Measurements from ENCODE around the gene TTBK2. TPM values are rescaled to one million over a fixed set of nuclear protein-coding genes. Genes with fewer than 3 reads are reported as not detected.

TTBK2 gene
- polyA plus RNA-seq, 1 donor from 2014 or later = 15.2 TPM

GRCh38 chr15:42705336-42705735 is 215.2 kb downstream of the TTBK2 start:
- H3K79me2 ChIP-seq (replicated peaks; ENCODE audit: insufficient read depth, low read length) = no peaks in the 10 kb centered on the region
- no peaks in the 10 kb centered on the region for H3F3A ChIP-seq (ENCODE audit: insufficient read depth, low read length, poor library complexity, severe bottlenecking)
- no peak overlapping the region for H2AFZ ChIP-seq (ENCODE audit: low read depth, low read length)
- no peak overlapping the region for H3K27ac ChIP-seq (ENCODE audit: low read length)
- H3K4me3 ChIP-seq (ENCODE audit: low read length) = no peak overlapping the region
- no peaks in the 10 kb centered on the region for H3K27me3 ChIP-seq (ENCODE audit: insufficient read depth, low read depth, low read length)
- peaks cover 3% of the 10 kb centered on the region for H3K9me3 ChIP-seq (ENCODE audit: low read length)
- no peak overlapping the region for H3K4me2 ChIP-seq (ENCODE audit: low read length)
- H3K9me2 ChIP-seq (ENCODE audit: insufficient read depth, low read length) = no peaks in the 10 kb centered on the region
- no peak for TF ChIP-seq TAF1 (IDR thresholded peaks at IDR 0.05; ENCODE audit: low read depth)
- no peak for TF ChIP-seq EZH2 (IDR thresholded peaks at IDR 0.05; ENCODE audit: borderline replicate concordance, insufficient read depth, low read length, poor library complexity, severe bottlenecking)
- TF ChIP-seq MXI1 (conservative IDR thresholded peaks at IDR 0.05; ENCODE audit: poor library complexity, severe bottlenecking) = no peak
- no peak for TF ChIP-seq SMC3 (conservative IDR thresholded peaks at IDR 0.05; ENCODE audit: poor library complexity)
- no peak for TF ChIP-seq REST (IDR thresholded peaks at IDR 0.05; ENCODE audit: borderline replicate concordance)
- no peak for TF ChIP-seq POLR2AphosphoS5 (IDR thresholded peaks at IDR 0.05)
- TF ChIP-seq RAD21 (conservative IDR thresholded peaks at IDR 0.05) = no peak
- TF ChIP-seq CTCF (IDR thresholded peaks at IDR 0.05; ENCODE audit: poor library complexity, severe bottlenecking) = no peak
- no peak for TF ChIP-seq EP300 (conservative IDR thresholded peaks at IDR 0.05; ENCODE audit: poor library complexity, severe bottlenecking)
- H3K36me3 ChIP-seq (ENCODE audit: insufficient read depth, low read length) = no peaks in the 10 kb centered on the region
- H4K20me1 ChIP-seq (ENCODE audit: insufficient read depth) = no peaks in the 10 kb centered on the region
- no peak overlapping the region for H3K9ac ChIP-seq (ENCODE audit: low read length)

GRCh38 chr15:42704492-42704926 is 216.1 kb downstream of the TTBK2 start:
- Histone ChIP-seq H3K9me2 (ENCODE audit: insufficient read depth, low read length) (no peaks in the 10 kb centered on the region), H2AFZ (ENCODE audit: low read depth, low read length) (no peak overlapping the region), H3K4me2 (ENCODE audit: low read length) (no peak overlapping the region), H4K20me1 (ENCODE audit: insufficient read depth) (no peaks in the 10 kb centered on the region), H3K27ac (ENCODE audit: low read length) (no peak overlapping the region), H3K9me3 (ENCODE audit: low read length) (peaks cover 3% of the 10 kb centered on the region), H3K27me3 (ENCODE audit: insufficient read depth, low read depth, low read length) (no peaks in the 10 kb centered on the region), H3K4me3 (ENCODE audit: low read length) (no peak overlapping the region), H3K36me3 (ENCODE audit: insufficient read depth, low read length) (no peaks in the 10 kb centered on the region), H3K9ac (ENCODE audit: low read length) (no peak overlapping the region), H3K79me2 (replicated peaks; ENCODE audit: insufficient read depth, low read length) (no peaks in the 10 kb centered on the region), H3F3A (ENCODE audit: insufficient read depth, low read length, poor library complexity, severe bottlenecking) (no peaks in the 10 kb centered on the region)
- TF ChIP-seq POLR2AphosphoS5 (IDR thresholded peaks at IDR 0.05) = no peak
- TF ChIP-seq CTCF (IDR thresholded peaks at IDR 0.05; ENCODE audit: poor library complexity, severe bottlenecking) = peak; percentile 83
- TF ChIP-seq RAD21 (conservative IDR thresholded peaks at IDR 0.05) = peak; percentile 89
- TF ChIP-seq MXI1 (conservative IDR thresholded peaks at IDR 0.05; ENCODE audit: poor library complexity, severe bottlenecking) = no peak
- TF ChIP-seq SMC3 (conservative IDR thresholded peaks at IDR 0.05; ENCODE audit: poor library complexity) = peak; percentile 85
